ENCODE measurements around the gene MANEAL. TPM values are rescaled to one million over a fixed set of nuclear protein-coding genes. Genes with fewer than 3 reads are reported as not detected.

The MANEAL gene
- total and polyA plus RNA-seq, 3 donors from 2014 or later: 6.9 to 11.0 (median 7.9) TPM

- Histone ChIP-seq H3K4me3 (no peak overlapping the region), H3K27ac (no peak overlapping the region), H3K4me1 (peaks cover 11% of the 10 kb centered on the region), H3K9me3 (no peaks in the 10 kb centered on the region), H3K27me3 (no peaks in the 10 kb centered on the region), H3K36me3 (ENCODE audit: low read depth, missing control alignments) (no peaks in the 10 kb centered on the region)
- WGBS, 2 donors: 89 to 90% methylated on average over 2 of the region's 2 CpGs
- TF ChIP-seq CTCF (IDR thresholded peaks at IDR 0.05) (no peak), POLR2A (IDR thresholded peaks at IDR 0.05) (no peak)
- intact Hi-C loops (cut with DNase I; ENCODE audit: low total_unique reads): no loop called here
- no peak for DNase-seq
These were observed 34.2 kb upstream of the MANEAL start for GRCh38 chr1:37759451-37759850.

GRCh38 chr1:37761416-37762095 lies 32.1 kb upstream of the MANEAL start:
- no peak for DNase-seq
- H3K36me3 ChIP-seq (ENCODE audit: low read depth, missing control alignments): no peaks in the 10 kb centered on the region
- no peaks in the 10 kb centered on the region for H3K27me3 ChIP-seq
- WGBS, 2 donors: 39 to 40% methylated on average over 19 to 68 of the region's 68 CpGs
- no peaks in the 10 kb centered on the region for H3K4me1 ChIP-seq
- H3K4me3 ChIP-seq: peak overlapping the region in 1 of 2 donors; percentile 20
- H3K27ac ChIP-seq: no peak overlapping the region
- no peaks in the 10 kb centered on the region for H3K9me3 ChIP-seq
- intact Hi-C loops (cut with DNase I; ENCODE audit: low total_unique reads): no loop called here
- TF ChIP-seq CTCF (IDR thresholded peaks at IDR 0.05): no peak
- TF ChIP-seq POLR2A (IDR thresholded peaks at IDR 0.05): no peak

GRCh38 chr1:37762516-37762915 lies 31.1 kb upstream of the MANEAL start:
- H3K36me3 ChIP-seq (ENCODE audit: low read depth, missing control alignments): no peaks in the 10 kb centered on the region
- intact Hi-C loops (cut with DNase I; ENCODE audit: low total_unique reads): no loop called here
- DNase-seq: no peak
- H3K9me3 ChIP-seq: no peaks in the 10 kb centered on the region
- no peak overlapping the region for H3K4me3 ChIP-seq
- TF ChIP-seq POLR2A (IDR thresholded peaks at IDR 0.05) (no peak), CTCF (IDR thresholded peaks at IDR 0.05) (no peak)
- H3K27ac ChIP-seq: no peak overlapping the region
- 49 to 59% methylated on average over 2 of the region's 2 CpGs for WGBS, 2 donors
- no peaks in the 10 kb centered on the region for H3K27me3 ChIP-seq
- no peaks in the 10 kb centered on the region for H3K4me1 ChIP-seq

- Histone ChIP-seq H3K36me3 (ENCODE audit: low read depth, missing control alignments) (no peaks in the 10 kb centered on the region), H3K9me3 (no peaks in the 10 kb centered on the region), H3K27me3 (no peaks in the 10 kb centered on the region), H3K4me1 (no peaks in the 10 kb centered on the region), H3K27ac (no peak overlapping the region), H3K4me3 (no peak overlapping the region)
- TF ChIP-seq CTCF (IDR thresholded peaks at IDR 0.05) (no peak), POLR2A (IDR thresholded peaks at IDR 0.05) (no peak)
- intact Hi-C loops (cut with DNase I; ENCODE audit: low total_unique reads): no loop called here
- DNase-seq: no peak
- WGBS, 2 donors: 17 to 52% methylated on average over 2 to 25 of the region's 25 CpGs
These were observed 29.7 kb upstream of the MANEAL start for GRCh38 chr1:37763791-37764413.

Measured in testis (tissue), 3 donors.